PFSK-1 (cell line): ENCODE data around the gene CCDC106.

Experiments used
- POLR2AphosphoS5 ChIP-seq: IDR thresholded peaks from 2 replicates; pipeline ENCODE4 v1.6.1; 2012; ENCODE audit warnings: low read depth, mild to moderate bottlenecking, control low read depth, low read length, moderate library complexity
- SIN3A ChIP-seq: IDR thresholded peaks from 2 replicates; pipeline ENCODE4 v1.6.1; 2012; ENCODE audit warnings: mild to moderate bottlenecking, low read length, moderate library complexity, borderline replicate concordance; ENCODE audit not compliant: insufficient read depth
- TAF1 ChIP-seq: IDR thresholded peaks from 2 replicates; pipeline ENCODE4 v1.6.1; 2012; ENCODE audit warnings: low read length, control low read depth, borderline replicate concordance; ENCODE audit not compliant: insufficient read depth
- TF ChIP-seq, protein P1 (sequence below), 2 experiments: IDR thresholded peaks; 2 replicates each; pipeline versions ENCODE4 v1.6.1 to v1.8.0; 2011 to 2012; ENCODE audit warnings: low read depth in 2 of 2, low read length in 2 of 2, control low read depth in 1 of 2, inconsistent platforms in 1 of 2, mild to moderate bottlenecking in 1 of 2, moderate library complexity in 1 of 2; ENCODE audit not compliant: insufficient read depth in 1 of 2

- no peak for TF ChIP-seq SIN3A
- TF ChIP-seq POLR2AphosphoS5, result no peak
- TF ChIP-seq, protein P1, sequence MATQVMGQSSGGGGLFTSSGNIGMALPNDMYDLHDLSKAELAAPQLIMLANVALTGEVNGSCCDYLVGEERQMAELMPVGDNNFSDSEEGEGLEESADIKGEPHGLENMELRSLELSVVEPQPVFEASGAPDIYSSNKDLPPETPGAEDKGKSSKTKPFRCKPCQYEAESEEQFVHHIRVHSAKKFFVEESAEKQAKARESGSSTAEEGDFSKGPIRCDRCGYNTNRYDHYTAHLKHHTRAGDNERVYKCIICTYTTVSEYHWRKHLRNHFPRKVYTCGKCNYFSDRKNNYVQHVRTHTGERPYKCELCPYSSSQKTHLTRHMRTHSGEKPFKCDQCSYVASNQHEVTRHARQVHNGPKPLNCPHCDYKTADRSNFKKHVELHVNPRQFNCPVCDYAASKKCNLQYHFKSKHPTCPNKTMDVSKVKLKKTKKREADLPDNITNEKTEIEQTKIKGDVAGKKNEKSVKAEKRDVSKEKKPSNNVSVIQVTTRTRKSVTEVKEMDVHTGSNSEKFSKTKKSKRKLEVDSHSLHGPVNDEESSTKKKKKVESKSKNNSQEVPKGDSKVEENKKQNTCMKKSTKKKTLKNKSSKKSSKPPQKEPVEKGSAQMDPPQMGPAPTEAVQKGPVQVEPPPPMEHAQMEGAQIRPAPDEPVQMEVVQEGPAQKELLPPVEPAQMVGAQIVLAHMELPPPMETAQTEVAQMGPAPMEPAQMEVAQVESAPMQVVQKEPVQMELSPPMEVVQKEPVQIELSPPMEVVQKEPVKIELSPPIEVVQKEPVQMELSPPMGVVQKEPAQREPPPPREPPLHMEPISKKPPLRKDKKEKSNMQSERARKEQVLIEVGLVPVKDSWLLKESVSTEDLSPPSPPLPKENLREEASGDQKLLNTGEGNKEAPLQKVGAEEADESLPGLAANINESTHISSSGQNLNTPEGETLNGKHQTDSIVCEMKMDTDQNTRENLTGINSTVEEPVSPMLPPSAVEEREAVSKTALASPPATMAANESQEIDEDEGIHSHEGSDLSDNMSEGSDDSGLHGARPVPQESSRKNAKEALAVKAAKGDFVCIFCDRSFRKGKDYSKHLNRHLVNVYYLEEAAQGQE (IDR thresholded peaks at IDR 0.05; ENCODE audit: insufficient read depth in 1 of 2, low read depth in 2 of 2, low read length in 2 of 2), result no peak
- TF ChIP-seq TAF1, result no peak
Observed at GRCh38 chr19:55603581-55604292, 44.3 kb upstream of the CCDC106 start.
